SU-DHL-6 (cell line): ENCODE data around the gene DNAH11.

Experiments
- H2AFZ ChIP-seq: fragments of 200-600 bp; sonication (generic); 2 replicates; pipeline ENCODE4 v1.6.1; 2014; ENCODE audit warnings: low read depth, mild to moderate bottlenecking, moderate library complexity, mixed read lengths, antibody characterized with exemption, low read length; ENCODE audit not compliant: severe bottlenecking
- H3F3A ChIP-seq: fragments of 200-600 bp; shearing (Covaris generic); 2 replicates; pipeline ENCODE4 v1.6.0; 2016; ENCODE audit warnings: antibody characterized with exemption, mild to moderate bottlenecking; ENCODE audit not compliant: insufficient read depth
- H3K27ac ChIP-seq: fragments of 200-600 bp; sonication (generic); 2 replicates; pipeline ENCODE4 v1.5.1; 2016; ENCODE audit warnings: low read depth, mild to moderate bottlenecking, low read length, moderate library complexity, mixed read lengths
- H3K27me3 ChIP-seq: fragments of 200-600 bp; sonication (generic), shearing (Covaris generic); 2 replicates; pipeline ENCODE4 v1.6.0; 2014; ENCODE audit warnings: mild to moderate bottlenecking, low read length
- H3K36me3 ChIP-seq: fragments of 200-600 bp; sonication (generic); 2 replicates; pipeline ENCODE4 v1.6.1; 2014; ENCODE audit warnings: mild to moderate bottlenecking, low read length, mixed read lengths
- H3K4me2 ChIP-seq: fragments of 300-600, 200-600 bp; shearing (Covaris generic), sonication (generic); 2 replicates; pipeline ENCODE4 v1.6.0; 2014; ENCODE audit warnings: low read length, low read depth, mild to moderate bottlenecking; ENCODE audit not compliant: poor library complexity, severe bottlenecking
- H3K4me3 ChIP-seq: fragments of 200-600 bp; sonication (generic); 2 replicates; pipeline ENCODE4 v1.5.1; 2014; ENCODE audit warnings: antibody characterized with exemption, low read length, mild to moderate bottlenecking, mixed read lengths; ENCODE audit not compliant: insufficient read depth, poor library complexity, severe bottlenecking
- H3K79me2 ChIP-seq: fragments of 200-600 bp; sonication (generic); 2 replicates; pipeline ENCODE4 v1.6.1; 2014; ENCODE audit warnings: mild to moderate bottlenecking, low read length, moderate library complexity; ENCODE audit not compliant: insufficient read depth
- H3K9ac ChIP-seq: fragments of 200-600 bp; sonication (generic); 2 replicates; pipeline ENCODE4 v1.7.0; 2014; ENCODE audit warnings: mild to moderate bottlenecking, low read length
- H3K9me2 ChIP-seq: fragments of 200-600 bp; sonication (generic); replicated peaks from 2 replicates; pipeline ENCODE4 v1.6.1; 2014; ENCODE audit warnings: low read length; ENCODE audit not compliant: insufficient read depth
- H3K9me3 ChIP-seq: fragments of 200-600 bp; sonication (generic); 2 replicates; pipeline ENCODE4 v1.6.1; 2014; ENCODE audit warnings: low read length, mixed read lengths; ENCODE audit not compliant: insufficient read depth
- H4K20me1 ChIP-seq: fragments of 200-600 bp; sonication (generic); 2 replicates; pipeline ENCODE4 v1.6.1; 2014; ENCODE audit warnings: low read depth, mild to moderate bottlenecking, antibody characterized with exemption, low read length, moderate library complexity, mixed read lengths
- EZH2phosphoT487 ChIP-seq: fragments of 200-600 bp; sonication (generic), shearing (Covaris generic); conservative IDR thresholded peaks from 2 replicates; pipeline ENCODE4 v1.6.1; 2018; ENCODE audit warnings: mild to moderate bottlenecking, antibody characterized with exemption, low read length, moderate library complexity, mixed read lengths
- TF ChIP-seq, protein P1 (sequence below): fragments of 200-600 bp; sonication (generic); IDR thresholded peaks from one replicate; pipeline ENCODE4 v1.5.1; 2017; ENCODE audit warnings: antibody characterized with exemption, mild to moderate bottlenecking, low read length, moderate library complexity; ENCODE audit not compliant: insufficient read depth, poor library complexity, severe bottlenecking

The DNAH11 gene

DNA sequence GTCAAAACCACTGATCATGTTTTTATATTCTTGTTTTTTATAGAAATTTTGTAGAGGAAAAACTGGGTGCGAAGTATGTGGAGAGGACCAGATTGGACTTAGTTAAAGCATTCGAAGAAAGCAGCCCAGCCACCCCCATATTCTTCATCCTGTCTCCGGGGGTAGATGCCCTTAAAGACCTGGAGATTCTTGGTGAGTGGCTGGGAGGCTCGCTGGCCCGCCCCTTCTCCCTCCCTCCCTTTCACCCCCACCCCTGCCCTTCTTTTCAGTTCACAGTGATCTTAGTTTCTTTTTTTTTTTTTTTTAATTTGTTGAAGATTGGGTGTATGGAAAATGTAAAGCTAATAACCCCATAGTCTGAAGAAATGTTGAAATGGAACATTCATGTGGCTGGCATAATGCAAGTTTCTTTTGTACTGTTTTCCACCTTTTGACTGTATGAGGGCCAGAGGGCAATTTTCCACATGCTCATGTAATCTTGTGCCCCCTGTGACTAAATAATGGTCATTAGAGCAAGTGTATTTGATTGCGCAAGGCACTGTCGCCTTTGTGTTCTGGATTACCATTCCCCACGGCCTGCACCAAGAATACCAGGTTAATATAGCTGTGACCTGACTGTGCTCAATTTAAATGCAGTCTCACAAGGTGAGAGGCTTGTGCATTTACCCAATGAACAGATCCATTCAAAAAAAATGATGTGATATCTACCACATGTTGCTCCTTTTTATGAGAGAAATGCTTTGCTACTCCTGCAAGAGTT lies 325.2 kb downstream of the DNAH11 start:
- Histone ChIP-seq H3K27me3 (no peaks in the 10 kb centered on the region), H3K4me3 (no peak overlapping the region), H3K9ac (no peak overlapping the region), H3K79me2 (no peaks in the 10 kb centered on the region), H3F3A (no peaks in the 10 kb centered on the region), H2AFZ (no peak overlapping the region), H3K9me2 (no peaks in the 10 kb centered on the region), H3K9me3 (no peaks in the 10 kb centered on the region), H4K20me1 (no peaks in the 10 kb centered on the region), H3K36me3 (no peaks in the 10 kb centered on the region), H3K27ac (no peak overlapping the region), H3K4me2 (no peak overlapping the region)
- no peak for TF ChIP-seq EZH2phosphoT487
- TF ChIP-seq, protein P1, sequence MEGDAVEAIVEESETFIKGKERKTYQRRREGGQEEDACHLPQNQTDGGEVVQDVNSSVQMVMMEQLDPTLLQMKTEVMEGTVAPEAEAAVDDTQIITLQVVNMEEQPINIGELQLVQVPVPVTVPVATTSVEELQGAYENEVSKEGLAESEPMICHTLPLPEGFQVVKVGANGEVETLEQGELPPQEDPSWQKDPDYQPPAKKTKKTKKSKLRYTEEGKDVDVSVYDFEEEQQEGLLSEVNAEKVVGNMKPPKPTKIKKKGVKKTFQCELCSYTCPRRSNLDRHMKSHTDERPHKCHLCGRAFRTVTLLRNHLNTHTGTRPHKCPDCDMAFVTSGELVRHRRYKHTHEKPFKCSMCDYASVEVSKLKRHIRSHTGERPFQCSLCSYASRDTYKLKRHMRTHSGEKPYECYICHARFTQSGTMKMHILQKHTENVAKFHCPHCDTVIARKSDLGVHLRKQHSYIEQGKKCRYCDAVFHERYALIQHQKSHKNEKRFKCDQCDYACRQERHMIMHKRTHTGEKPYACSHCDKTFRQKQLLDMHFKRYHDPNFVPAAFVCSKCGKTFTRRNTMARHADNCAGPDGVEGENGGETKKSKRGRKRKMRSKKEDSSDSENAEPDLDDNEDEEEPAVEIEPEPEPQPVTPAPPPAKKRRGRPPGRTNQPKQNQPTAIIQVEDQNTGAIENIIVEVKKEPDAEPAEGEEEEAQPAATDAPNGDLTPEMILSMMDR: no peak

DNA sequence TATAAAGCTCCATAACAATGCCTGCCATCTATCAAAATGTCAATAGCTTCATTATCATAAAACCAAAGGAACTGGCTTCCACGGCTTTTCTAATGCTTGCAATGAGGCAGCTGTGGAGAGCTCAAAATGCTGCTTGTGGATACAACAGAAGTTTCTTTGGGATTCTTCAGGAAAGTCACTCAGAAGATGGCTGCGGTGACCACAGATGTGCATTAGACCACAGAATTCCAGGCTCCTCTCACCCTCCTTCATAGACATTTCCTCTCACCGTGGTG lies 325.7 kb downstream of the DNAH11 start:
- Histone ChIP-seq H3K9me3 (no peaks in the 10 kb centered on the region), H3K4me3 (no peak overlapping the region), H3K79me2 (no peaks in the 10 kb centered on the region), H3K27me3 (no peaks in the 10 kb centered on the region), H2AFZ (no peak overlapping the region), H3K9ac (no peak overlapping the region), H3F3A (no peaks in the 10 kb centered on the region), H3K36me3 (no peaks in the 10 kb centered on the region), H3K9me2 (no peaks in the 10 kb centered on the region), H4K20me1 (no peaks in the 10 kb centered on the region), H3K4me2 (no peak overlapping the region), H3K27ac (no peak overlapping the region)
- TF ChIP-seq, protein P1: no peak
- TF ChIP-seq EZH2phosphoT487: no peak

DNA sequence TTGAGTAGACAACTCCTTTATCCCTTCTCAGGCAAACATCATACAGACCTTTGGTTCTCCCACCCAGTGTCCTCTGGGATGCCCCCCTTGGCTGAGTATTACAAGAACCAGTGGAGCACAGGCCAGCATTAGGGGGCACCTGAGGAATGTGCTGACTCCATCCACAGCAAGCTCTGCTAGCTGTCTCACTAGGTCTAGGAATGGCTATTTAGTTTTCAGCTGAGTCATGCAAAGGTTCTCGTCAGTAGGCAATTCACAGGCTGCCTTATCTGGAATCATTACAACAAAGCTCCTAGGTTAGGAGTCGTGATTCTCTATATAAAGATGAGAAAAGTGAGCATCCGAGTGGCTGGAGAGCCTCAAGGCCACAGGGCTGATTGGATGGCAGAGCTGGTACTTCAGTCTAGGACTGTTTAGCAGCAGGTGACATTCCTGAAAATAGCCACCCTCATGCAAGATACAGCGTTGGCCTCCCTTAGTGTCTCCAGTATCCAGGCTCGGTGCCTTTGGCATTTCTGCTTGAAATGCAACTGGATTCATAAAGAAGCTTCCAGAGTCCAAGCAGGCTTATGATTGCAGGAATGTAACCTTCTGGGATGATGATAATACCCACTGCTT lies 327.1 kb downstream of the DNAH11 start:
- H3K79me2 ChIP-seq: no peaks in the 10 kb centered on the region
- H3K27me3 ChIP-seq: no peaks in the 10 kb centered on the region
- H3F3A ChIP-seq: no peaks in the 10 kb centered on the region
- H3K27ac ChIP-seq: no peak overlapping the region
- H2AFZ ChIP-seq: no peak overlapping the region
- TF ChIP-seq EZH2phosphoT487: no peak
- TF ChIP-seq, protein P1: no peak
- no peaks in the 10 kb centered on the region for H3K9me2 ChIP-seq
- no peaks in the 10 kb centered on the region for H3K36me3 ChIP-seq
- no peak overlapping the region for H3K4me3 ChIP-seq
- no peaks in the 10 kb centered on the region for H3K9me3 ChIP-seq
- no peak overlapping the region for H3K4me2 ChIP-seq
- H3K9ac ChIP-seq: no peak overlapping the region
- H4K20me1 ChIP-seq: no peaks in the 10 kb centered on the region
